CD4-positive, CD25-positive, alpha-beta regulatory T cell (primary cell): Measurements from ENCODE around the gene ITSN2. TPM values are rescaled to one million over a fixed set of nuclear protein-coding genes. Genes with fewer than 3 reads are reported as not detected.

ENCODE experiments used
- ATAC-seq, 2 donors: fragments of 150-1000 bp; cut with Tn5 transposase; one replicate each; pipeline ENCODE4 v1.10.0; 2021; ENCODE audit warnings: low read depth in 2 of 2, moderate number of reproducible peaks in 2 of 2, moderate library complexity in 1 of 2
- DNase-seq, 3 donors: peaks; one replicate each; pipeline versions ENCODE4 v3.0.0 to v3.0.0-alpha.2; 2012 to 2022; ENCODE audit warnings: mixed read lengths in 1 of 3
- H3K27ac ChIP-seq: one replicate; pipeline ENCODE4 v1.7.0; 2013; ENCODE audit warnings: mild to moderate bottlenecking, low read length; ENCODE audit not compliant: insufficient read depth, poor library complexity, severe bottlenecking
- H3K27me3 ChIP-seq: one replicate; pipeline ENCODE4 v1.7.0; 2013; ENCODE audit warnings: low read length; ENCODE audit not compliant: control insufficient read depth, insufficient read depth
- H3K36me3 ChIP-seq: one replicate; pipeline ENCODE4 v1.7.0; 2013; ENCODE audit warnings: mild to moderate bottlenecking, low read length, moderate library complexity; ENCODE audit not compliant: control insufficient read depth, insufficient read depth
- H3K4me1 ChIP-seq: 2 replicates; pipeline ENCODE4 v1.7.0; 2013; ENCODE audit warnings: mild to moderate bottlenecking, low read length; ENCODE audit not compliant: insufficient read depth, control insufficient read depth, poor library complexity, severe bottlenecking
- H3K4me3 ChIP-seq: one replicate; pipeline ENCODE4 v1.7.0; 2013; ENCODE audit warnings: low read depth, mild to moderate bottlenecking, low read length, moderate library complexity
- H3K9me3 ChIP-seq, 2 experiments: 1 replicate in 1 of 2; 2 replicates in 1 of 2; pipeline ENCODE4 v1.7.0; 2013; ENCODE audit warnings: low read length in 2 of 2, mild to moderate bottlenecking in 1 of 2, moderate library complexity in 1 of 2; ENCODE audit not compliant: control insufficient read depth in 2 of 2
- H3K27ac Mint-ChIP-seq, 3 donors: one replicate each; pipeline ENCODE4 v1.8.0; 2020 to 2022; ENCODE audit warnings: mild to moderate bottlenecking in 3 of 3, mixed read lengths in 3 of 3, moderate library complexity in 2 of 3
- H3K27me3 Mint-ChIP-seq: one replicate; pipeline ENCODE4 v1.8.0; 2022; ENCODE audit warnings: mild to moderate bottlenecking, mixed read lengths
- H3K36me3 Mint-ChIP-seq: one replicate; pipeline ENCODE4 v1.8.0; 2020; ENCODE audit warnings: mixed read lengths
- H3K4me1 Mint-ChIP-seq, 4 donors: one replicate each; pipeline ENCODE4 v1.8.0; 2020 to 2022; ENCODE audit warnings: mixed read lengths in 4 of 4, mild to moderate bottlenecking in 1 of 4
- H3K4me3 Mint-ChIP-seq, 4 donors: one replicate each; pipeline ENCODE4 v1.8.0; 2020 to 2022; ENCODE audit warnings: mild to moderate bottlenecking in 4 of 4, mixed read lengths in 4 of 4, moderate library complexity in 3 of 4
- H3K9me3 Mint-ChIP-seq, 7 donors: one replicate each; pipeline ENCODE4 v1.8.0; 2020 to 2022; ENCODE audit warnings: mixed read lengths in 7 of 7, mild to moderate bottlenecking in 3 of 7, moderate library complexity in 2 of 7
- polyA plus RNA-seq, 4 donors: library from polyadenylated mRNA; unstranded; fragments of 300-500 nt; fragmentation: Illumina TruSeq; gene quantifications; one replicate each; pipeline ENCODE4 v1.2.3, GENCODE V29; 2021
- total RNA-seq: library from RNA; stranded (reverse); gene quantifications from one replicate; pipeline ENCODE4 v1.2.3, GENCODE V29; 2022

The ITSN2 gene
- total and polyA plus RNA-seq, 5 donors from 2014 or later, result 54.0 to 115 (median 58.9) TPM

DNA sequence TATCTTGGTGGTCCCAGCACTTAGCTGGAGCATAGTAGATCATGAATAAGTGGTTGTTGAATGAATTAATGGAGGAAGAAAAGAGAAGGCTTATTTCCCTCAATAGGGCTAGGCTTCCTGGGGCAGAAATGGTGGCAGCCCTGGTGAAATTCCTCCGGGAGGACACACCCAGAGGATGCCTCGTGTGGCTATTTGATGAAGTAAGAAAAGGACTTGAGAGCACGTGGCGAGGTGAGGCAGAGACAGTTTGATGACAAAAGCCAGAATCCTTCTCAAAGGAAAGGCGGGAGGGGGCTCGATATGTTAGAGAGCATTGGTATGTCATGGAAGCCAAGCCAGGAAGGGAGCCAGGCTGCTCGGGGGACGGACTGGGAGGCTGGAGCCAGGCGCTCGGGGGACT, 170.8 kb downstream of the ITSN2 start:
- H3K4me3 ChIP-seq, result no peak overlapping the region
- no peak overlapping the region for H3K27ac Mint-ChIP-seq
- H3K4me1 ChIP-seq, result no peaks in the 10 kb centered on the region
- H3K4me1 Mint-ChIP-seq, result no peaks in the 10 kb centered on the region
- DNase-seq (no peak), ATAC-seq (no peak)
- peaks cover 8% of the 10 kb centered on the region for H3K27me3 Mint-ChIP-seq
- no peaks in the 10 kb centered on the region for H3K27me3 ChIP-seq
- H3K27ac ChIP-seq, result no peak overlapping the region
- no peaks in the 10 kb centered on the region for H3K36me3 ChIP-seq
- no peak overlapping the region for H3K4me3 Mint-ChIP-seq
- no peaks in the 10 kb centered on the region for H3K9me3 ChIP-seq
- H3K36me3 Mint-ChIP-seq, result peaks cover 10% of the 10 kb centered on the region
- peaks cover 0 to 10% (median 0%) of the 10 kb centered on the region in 7 donors for H3K9me3 Mint-ChIP-seq

GRCh38 chr2:24183366-24184069, 176.8 kb downstream of the ITSN2 start:
- H3K27me3 ChIP-seq, result no peaks in the 10 kb centered on the region
- no peak overlapping the region for H3K27ac ChIP-seq
- H3K36me3 ChIP-seq, result no peaks in the 10 kb centered on the region
- H3K4me1 Mint-ChIP-seq, result no peaks in the 10 kb centered on the region
- no peak for ATAC-seq
- DNase-seq, result no peak
- H3K4me1 ChIP-seq, result no peaks in the 10 kb centered on the region
- H3K4me3 Mint-ChIP-seq, result no peak overlapping the region
- no peak overlapping the region for H3K27ac Mint-ChIP-seq
- H3K27me3 Mint-ChIP-seq, result peaks cover 8% of the 10 kb centered on the region
- H3K36me3 Mint-ChIP-seq, result peaks cover 5% of the 10 kb centered on the region
- H3K4me3 ChIP-seq, result no peak overlapping the region
- no peaks in the 10 kb centered on the region for H3K9me3 ChIP-seq
- H3K9me3 Mint-ChIP-seq, result peaks cover 0 to 8% (median 0%) of the 10 kb centered on the region in 7 donors

- Histone ChIP-seq H3K36me3 (no peaks in the 10 kb centered on the region), H3K9me3 (no peaks in the 10 kb centered on the region), H3K27ac (no peak overlapping the region), H3K4me3 (no peak overlapping the region), H3K4me1 (no peaks in the 10 kb centered on the region), H3K27me3 (no peaks in the 10 kb centered on the region)
- Mint-ChIP-seq H3K9me3 (peaks cover 0 to 4% (median 0%) of the 10 kb centered on the region in 7 donors), H3K4me3 (no peak overlapping the region), H3K4me1 (no peaks in the 10 kb centered on the region), H3K36me3 (peaks cover 3% of the 10 kb centered on the region), H3K27me3 (peaks cover 8% of the 10 kb centered on the region), H3K27ac (no peak overlapping the region)
- ATAC-seq (no peak), DNase-seq (no peak)
These were observed 177.8 kb downstream of the ITSN2 start for GRCh38 chr2:24182507-24182906.

DNA sequence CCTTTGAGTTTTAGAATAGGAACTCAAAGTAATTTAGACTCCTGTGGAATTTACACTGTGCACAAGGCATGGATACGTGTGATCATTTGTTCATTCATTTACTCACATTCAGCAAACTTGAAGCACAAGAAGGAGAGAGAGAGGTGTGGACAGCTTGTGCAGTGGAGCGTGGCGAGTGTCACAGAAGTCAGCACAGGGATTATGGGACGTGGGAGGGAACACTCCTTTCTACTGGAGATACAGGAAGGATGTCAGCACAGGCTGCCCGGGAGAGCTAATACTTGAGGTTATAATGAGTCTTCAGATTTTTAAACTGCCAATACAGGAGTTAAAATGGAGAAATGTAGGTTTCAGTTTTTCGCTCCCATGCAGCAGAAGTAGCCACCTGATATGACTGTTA, 178.5 kb downstream of the ITSN2 start:
- DNase-seq (no peak), ATAC-seq (no peak)
- Histone ChIP-seq H3K27me3 (no peaks in the 10 kb centered on the region), H3K4me3 (no peak overlapping the region), H3K36me3 (no peaks in the 10 kb centered on the region), H3K9me3 (no peaks in the 10 kb centered on the region), H3K4me1 (no peaks in the 10 kb centered on the region), H3K27ac (no peak overlapping the region)
- Mint-ChIP-seq H3K9me3 (no peaks in the 10 kb centered on the region), H3K27me3 (peaks cover 8% of the 10 kb centered on the region), H3K4me3 (no peak overlapping the region), H3K4me1 (no peaks in the 10 kb centered on the region), H3K27ac (no peak overlapping the region), H3K36me3 (no peaks in the 10 kb centered on the region)

DNA sequence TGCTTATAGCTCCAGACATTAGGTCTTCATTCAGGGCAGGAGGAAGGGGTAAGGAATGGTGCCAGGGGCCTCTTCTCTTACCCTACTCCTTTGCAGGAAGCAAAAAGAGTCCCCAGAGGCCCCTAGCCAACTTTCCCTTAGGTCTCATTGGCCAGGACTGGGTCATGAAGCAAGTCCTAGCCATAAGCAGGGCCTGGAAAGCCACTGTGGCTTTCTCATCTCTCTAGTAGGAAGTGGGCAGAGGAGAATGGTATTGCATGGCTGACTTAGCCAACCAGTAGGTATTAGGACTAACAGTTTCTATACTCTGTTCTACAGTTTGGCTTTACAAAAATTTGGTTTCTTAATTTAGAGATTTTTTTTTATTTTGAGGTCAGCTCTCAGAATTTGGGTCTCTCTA, 180.7 kb downstream of the ITSN2 start:
- Mint-ChIP-seq H3K4me1 (no peaks in the 10 kb centered on the region), H3K9me3 (no peaks in the 10 kb centered on the region), H3K36me3 (no peaks in the 10 kb centered on the region), H3K4me3 (no peak overlapping the region), H3K27ac (no peak overlapping the region), H3K27me3 (peaks cover 4% of the 10 kb centered on the region)
- DNase-seq (no peak), ATAC-seq (no peak)
- Histone ChIP-seq H3K27me3 (no peaks in the 10 kb centered on the region), H3K4me3 (no peak overlapping the region), H3K9me3 (no peaks in the 10 kb centered on the region), H3K36me3 (no peaks in the 10 kb centered on the region), H3K27ac (no peak overlapping the region), H3K4me1 (no peaks in the 10 kb centered on the region)

GRCh38 chr2:24176326-24176725, 184.0 kb downstream of the ITSN2 start:
- no peak overlapping the region for H3K4me3 Mint-ChIP-seq
- Histone ChIP-seq H3K4me1 (no peaks in the 10 kb centered on the region), H3K27ac (no peak overlapping the region), H3K9me3 (no peaks in the 10 kb centered on the region), H3K4me3 (no peak overlapping the region), H3K27me3 (no peaks in the 10 kb centered on the region), H3K36me3 (no peaks in the 10 kb centered on the region)
- no peak for DNase-seq
- H3K9me3 Mint-ChIP-seq, result peaks cover 0 to 2% (median 0%) of the 10 kb centered on the region in 7 donors
- H3K4me1 Mint-ChIP-seq, result no peaks in the 10 kb centered on the region
- ATAC-seq, result no peak
- H3K27ac Mint-ChIP-seq, result no peak overlapping the region
- H3K36me3 Mint-ChIP-seq, result no peaks in the 10 kb centered on the region
- H3K27me3 Mint-ChIP-seq, result peaks cover 19% of the 10 kb centered on the region

DNA sequence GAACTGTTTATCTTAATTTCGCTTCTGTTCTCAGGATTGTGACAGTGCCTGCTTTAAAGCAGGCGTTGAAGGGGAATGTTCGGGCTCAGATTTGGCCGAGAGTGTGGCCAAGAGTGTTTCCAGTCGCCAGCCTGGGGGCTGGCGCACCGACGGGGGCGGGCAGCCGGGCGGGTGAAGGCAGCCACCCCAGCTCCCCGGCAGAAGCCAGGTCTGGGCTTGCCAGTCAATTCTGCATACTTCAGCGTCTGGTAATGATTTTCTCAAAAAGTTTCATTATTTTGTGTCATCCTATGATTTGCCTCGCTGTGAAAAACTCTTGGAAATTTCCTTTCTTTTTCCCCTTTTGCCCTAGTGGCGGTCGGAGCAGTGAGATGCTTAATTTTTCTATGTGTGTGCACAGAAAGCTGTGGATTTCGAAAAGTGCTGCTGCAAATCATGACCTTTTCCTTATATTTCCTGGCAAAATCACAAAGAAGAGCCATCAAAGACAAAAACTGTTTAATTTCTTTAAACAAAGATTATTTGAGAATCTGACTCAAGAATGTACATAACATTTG, 184.6 kb downstream of the ITSN2 start:
- Mint-ChIP-seq H3K27me3 (peaks cover 18% of the 10 kb centered on the region), H3K27ac (no peak overlapping the region), H3K4me1 (no peaks in the 10 kb centered on the region), H3K4me3 (no peak overlapping the region), H3K36me3 (no peaks in the 10 kb centered on the region), H3K9me3 (peaks cover 0 to 2% (median 0%) of the 10 kb centered on the region in 7 donors)
- no peak for ATAC-seq
- no peaks in the 10 kb centered on the region for H3K36me3 ChIP-seq
- no peak overlapping the region for H3K27ac ChIP-seq
- no peaks in the 10 kb centered on the region for H3K4me1 ChIP-seq
- H3K4me3 ChIP-seq, result no peak overlapping the region
- DNase-seq, result no peak
- H3K27me3 ChIP-seq, result no peaks in the 10 kb centered on the region
- no peaks in the 10 kb centered on the region for H3K9me3 ChIP-seq

DNA sequence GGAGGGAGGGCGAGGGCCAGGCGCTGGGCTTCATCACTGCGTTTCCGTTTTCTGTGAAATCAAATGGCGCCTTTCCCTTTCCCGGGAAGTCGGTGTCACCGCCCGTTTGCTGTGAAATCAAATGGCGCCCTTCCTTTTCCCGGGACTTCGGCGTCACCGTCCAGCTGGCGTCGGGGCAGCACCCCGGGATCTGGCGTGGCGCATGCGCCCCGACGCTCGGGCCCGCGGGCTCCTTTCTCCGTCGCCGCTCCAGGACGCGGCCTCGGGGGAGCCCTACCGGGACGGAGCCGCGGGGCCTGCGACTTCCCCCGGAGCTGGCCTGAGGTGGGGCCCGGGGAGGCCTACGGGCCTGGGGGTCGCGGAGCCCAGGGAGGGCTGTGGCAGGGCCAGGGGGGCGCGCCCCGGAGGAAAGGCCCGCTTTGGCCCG, 185.5 kb downstream of the ITSN2 start, which contains the start of gene FAM228A:
FAM228A (plus strand) TSS at position 203 of the 427 bp plus-strand sequence. CDS start 428 bp downstream, outside the sequence.
- Histone ChIP-seq H3K4me3 (no peak within 1 kb of the TSS), H3K27me3 (no peaks in the 10 kb centered on the region), H3K4me1 (no peaks in the 10 kb centered on the region), H3K27ac (no peak within 1 kb of the TSS), H3K36me3 (no peaks in the 10 kb centered on the region), H3K9me3 (no peaks in the 10 kb centered on the region)
- no peak within 1 kb of the TSS for H3K27ac Mint-ChIP-seq
- ATAC-seq (no peak), DNase-seq (no peak)
- H3K4me1 Mint-ChIP-seq, result no peaks in the 10 kb centered on the region
- H3K27me3 Mint-ChIP-seq, result peaks cover 15% of the 10 kb centered on the region
- H3K36me3 Mint-ChIP-seq, result no peaks in the 10 kb centered on the region
- no peak within 1 kb of the TSS for H3K4me3 Mint-ChIP-seq
- H3K9me3 Mint-ChIP-seq, result peaks cover 0 to 2% (median 0%) of the 10 kb centered on the region in 7 donors
